Effector memory CD8-positive, alpha-beta T cell (primary cell): ENCODE measurements around the gene PLOD3.
"Not testable (repeated sequence)": the region's sequence is repeated elsewhere in the genome, so short reads cannot be mapped to it uniquely, and the experiment has no call there.

Experiments used
- ATAC-seq: fragments of 150-1000 bp; cut with Tn5 transposase; replicated peaks from 2 replicates; pipeline ENCODE4 v1.10.0; 2021; ENCODE audit warnings: mild to moderate bottlenecking, moderate library complexity
- DNase-seq, 3 experiments: peaks; one replicate each; pipeline ENCODE4 v3.0.0; 2021
- H3K27ac Mint-ChIP-seq, 2 donors: one replicate each; pipeline ENCODE4 v1.8.0; 2022; ENCODE audit warnings: mild to moderate bottlenecking in 2 of 2, mixed read lengths in 2 of 2, moderate library complexity in 2 of 2
- H3K27me3 Mint-ChIP-seq, 2 donors: one replicate each; pipeline ENCODE4 v1.8.0; 2022; ENCODE audit warnings: mixed read lengths in 2 of 2
- H3K36me3 Mint-ChIP-seq: one replicate; pipeline ENCODE4 v1.8.0; 2022; ENCODE audit warnings: mild to moderate bottlenecking, moderate library complexity, mixed read lengths; ENCODE audit not compliant: insufficient read depth
- H3K4me1 Mint-ChIP-seq, 2 donors: one replicate each; pipeline ENCODE4 v1.8.0; 2022; ENCODE audit warnings: low read depth in 2 of 2, mixed read lengths in 2 of 2
- H3K4me3 Mint-ChIP-seq, 2 donors: one replicate each; pipeline ENCODE4 v1.8.0; 2022; ENCODE audit warnings: mild to moderate bottlenecking in 2 of 2, mixed read lengths in 2 of 2, moderate library complexity in 2 of 2
- H3K9me3 Mint-ChIP-seq, 2 donors: one replicate each; pipeline ENCODE4 v1.8.0; 2022; ENCODE audit warnings: mixed read lengths in 2 of 2
- total RNA-seq, 9 experiments: gene quantifications; one replicate each; lab custom pipeline; 2026; lab: John Stamatoyannopoulos, UW

Gene PLOD3
- 18.7 to 42.0 (median 30.7) reads per million in 9 experiments for total RNA-seq

DNA sequence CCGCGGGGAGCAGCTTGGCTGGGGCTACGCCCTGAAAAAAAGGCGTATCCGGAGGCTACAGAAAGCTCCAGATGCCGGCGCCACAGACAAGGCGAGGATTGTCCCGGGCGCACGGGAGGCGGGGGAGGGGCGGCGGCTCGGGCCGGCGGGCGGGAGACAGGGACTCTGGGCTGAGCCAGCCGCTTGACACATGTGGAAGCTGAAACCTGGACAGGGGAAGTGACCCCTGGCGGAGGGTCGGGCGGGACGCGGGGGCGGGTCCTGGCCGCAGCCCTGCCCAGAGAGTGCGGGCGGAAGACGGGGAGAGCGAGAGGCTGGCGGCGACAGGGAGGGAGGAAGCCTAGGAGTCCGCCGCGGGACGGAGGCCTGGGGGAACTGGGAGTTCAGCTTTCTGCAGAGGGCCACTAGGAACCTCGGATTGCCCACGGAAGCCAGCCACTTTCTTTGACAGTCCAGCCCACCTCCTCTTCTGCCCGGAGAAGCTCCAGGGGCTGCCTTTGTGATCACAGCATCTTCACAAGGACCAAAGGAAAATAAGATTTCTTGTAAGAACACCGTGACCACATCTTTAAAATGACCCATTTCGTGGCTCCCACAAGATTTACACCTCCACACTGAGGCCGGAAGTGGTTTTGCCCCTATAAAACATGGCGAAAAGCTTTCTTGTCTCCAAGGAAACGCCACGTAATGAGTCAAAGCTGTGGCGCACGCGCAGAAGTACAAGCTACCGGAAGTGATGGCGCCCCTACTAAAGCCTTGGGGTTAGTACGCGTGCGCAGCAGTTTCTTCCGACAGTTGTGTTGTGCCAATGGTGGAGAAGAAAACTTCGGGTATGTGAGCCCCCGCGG lies at the start of gene PLOD3, which contains the start of gene ZNHIT1:
TSS of gene PLOD3 (minus strand) at position 194 of the 848 bp plus-strand sequence. CDS start 307 bp downstream, outside the sequence.
TSS of gene ZNHIT1 (plus strand) at position 778 of the 848 bp plus-strand sequence. CDS start at position 809, 31 bp downstream.
- H3K36me3 Mint-ChIP-seq = peaks cover 43% of the 10 kb centered on the region
- H3K27ac Mint-ChIP-seq = peak within 1 kb of the TSS; percentile 98
- H3K4me3 Mint-ChIP-seq = peak within 1 kb of the TSS; percentile 95
- no peaks in the 10 kb centered on the region for H3K9me3 Mint-ChIP-seq
- peaks cover 44 to 46% of the 10 kb centered on the region in 2 donors for H3K4me1 Mint-ChIP-seq
- DNase-seq (peak; percentile 93 to 96 (median 94)), ATAC-seq (peak; percentile 85)
- H3K27me3 Mint-ChIP-seq = no peaks in the 10 kb centered on the region

- Mint-ChIP-seq H3K4me1 (no peaks in the 10 kb centered on the region), H3K4me3 (no peak overlapping the region), H3K27me3 (peaks cover 40 to 42% of the 10 kb centered on the region in 2 donors), H3K27ac (no peak overlapping the region), H3K36me3 (peaks cover 4% of the 10 kb centered on the region), H3K9me3 (no peaks in the 10 kb centered on the region)
- DNase-seq (no peak), ATAC-seq (no peak)
Measured at GRCh38 chr7:101265622-101266516, 48.5 kb upstream of the PLOD3 start.

GRCh38 chr7:101264102-101264706 lies 46.8 kb upstream of the PLOD3 start:
- H3K9me3 Mint-ChIP-seq, H3K27ac Mint-ChIP-seq, H3K4me1 Mint-ChIP-seq, ATAC-seq, DNase-seq, H3K36me3 Mint-ChIP-seq, H3K4me3 Mint-ChIP-seq: not testable (repeated sequence)
- H3K27me3 Mint-ChIP-seq = peaks cover 33% of the 10 kb centered on the region in 2 donors

GRCh38 chr7:101258243-101258731 lies 40.9 kb upstream of the PLOD3 start:
- Mint-ChIP-seq H3K36me3 (no peaks in the 10 kb centered on the region), H3K27ac (no peak overlapping the region), H3K4me3 (no peak overlapping the region), H3K9me3 (no peaks in the 10 kb centered on the region), H3K27me3 (peaks cover 14 to 22% of the 10 kb centered on the region in 2 donors), H3K4me1 (no peaks in the 10 kb centered on the region)
- ATAC-seq = no peak
- DNase-seq = no peak

- Mint-ChIP-seq H3K4me3 (no peak overlapping the region), H3K27me3 (peaks cover 0 to 10% of the 10 kb centered on the region in 2 donors), H3K27ac (no peak overlapping the region), H3K36me3 (peaks cover 18% of the 10 kb centered on the region), H3K9me3 (no peaks in the 10 kb centered on the region), H3K4me1 (peaks cover 7 to 10% of the 10 kb centered on the region in 2 donors)
- DNase-seq (no peak), ATAC-seq (no peak)
Measured at GRCh38 chr7:101255796-101256195, 38.4 kb upstream of the PLOD3 start.

DNA sequence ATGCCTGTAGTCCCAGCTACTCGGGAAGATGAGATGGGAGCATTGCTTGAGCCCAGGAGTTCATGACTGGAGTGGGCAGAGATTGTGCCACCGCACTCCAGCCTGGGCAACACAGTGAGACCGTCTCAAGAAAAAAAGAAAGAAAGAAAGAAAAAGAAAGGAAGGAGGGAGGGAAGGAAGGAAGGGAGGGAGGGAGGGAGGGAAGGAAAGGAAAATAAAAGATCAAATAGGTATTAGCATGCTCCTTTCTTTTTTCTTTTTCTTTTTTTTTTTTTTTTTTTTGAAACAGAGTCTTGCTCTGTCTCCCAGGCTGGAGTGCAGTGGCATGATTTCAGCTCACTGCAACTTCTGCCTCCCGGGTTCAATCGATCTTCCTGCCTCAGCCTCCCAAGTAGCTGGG lies 35.8 kb upstream of the PLOD3 start:
- ATAC-seq, DNase-seq, H3K9me3 Mint-ChIP-seq, H3K27ac Mint-ChIP-seq: not testable (repeated sequence)
- H3K4me1 Mint-ChIP-seq = peaks cover 16 to 17% of the 10 kb centered on the region in 2 donors
- peaks cover 29% of the 10 kb centered on the region for H3K36me3 Mint-ChIP-seq
- H3K27me3 Mint-ChIP-seq = peaks cover 0 to 10% of the 10 kb centered on the region in 2 donors
- H3K4me3 Mint-ChIP-seq = peak overlapping the region; percentile 97 to 99

GRCh38 chr7:101251871-101252659 lies 34.7 kb upstream of the PLOD3 start:
- Mint-ChIP-seq H3K4me1 (peaks cover 18 to 21% of the 10 kb centered on the region in 2 donors), H3K27ac (peak overlapping the region; percentile 93 to 99), H3K27me3 (peaks cover 0 to 10% of the 10 kb centered on the region in 2 donors), H3K9me3 (no peaks in the 10 kb centered on the region), H3K36me3 (peaks cover 32% of the 10 kb centered on the region), H3K4me3 (peak overlapping the region; percentile 97 to 99)
- ATAC-seq (peak; percentile 97), DNase-seq (peak; percentile 99)

GRCh38 chr7:101250324-101250723 lies 32.9 kb upstream of the PLOD3 start:
- peaks cover 34% of the 10 kb centered on the region for H3K36me3 Mint-ChIP-seq
- no peak for DNase-seq
- H3K4me3 Mint-ChIP-seq = peak overlapping the region; percentile 97 to 99
- H3K4me1 Mint-ChIP-seq = peaks cover 23 to 26% of the 10 kb centered on the region in 2 donors
- H3K9me3 Mint-ChIP-seq = no peaks in the 10 kb centered on the region
- ATAC-seq = no peak
- H3K27me3 Mint-ChIP-seq = peaks cover 0 to 10% of the 10 kb centered on the region in 2 donors
- H3K27ac Mint-ChIP-seq = no peak overlapping the region

DNA sequence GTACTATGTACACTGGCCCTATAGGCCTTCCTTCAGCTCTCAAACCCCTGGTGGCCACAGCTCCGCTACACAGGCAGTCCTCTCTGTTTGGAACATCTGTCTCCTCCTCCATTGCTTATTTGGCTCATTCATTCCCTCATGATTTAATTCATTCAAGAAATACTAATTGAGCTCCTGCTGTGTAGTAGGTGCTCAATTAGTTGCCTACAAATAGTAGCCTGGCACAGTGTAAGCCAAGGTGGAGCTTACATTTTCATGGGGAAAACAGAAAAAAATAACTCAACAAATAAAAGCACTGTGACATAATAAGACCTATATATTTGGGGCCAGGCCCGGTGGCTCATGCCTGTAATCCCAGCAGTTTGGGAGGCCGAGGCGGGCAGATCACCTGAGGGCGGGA lies 30.9 kb upstream of the PLOD3 start:
- ATAC-seq (no peak), DNase-seq (no peak)
- H3K27me3 Mint-ChIP-seq = no peaks in the 10 kb centered on the region
- peaks cover 47% of the 10 kb centered on the region for H3K36me3 Mint-ChIP-seq
- H3K4me1 Mint-ChIP-seq = peaks cover 37 to 38% of the 10 kb centered on the region in 2 donors
- no peaks in the 10 kb centered on the region for H3K9me3 Mint-ChIP-seq
- no peak overlapping the region for H3K4me3 Mint-ChIP-seq
- H3K27ac Mint-ChIP-seq = peak overlapping the region in 1 of 2 donors; percentile 26

- peaks cover 34% of the 10 kb centered on the region for H3K36me3 Mint-ChIP-seq
- H3K27ac Mint-ChIP-seq = peak overlapping the region; percentile 91 to 99
- H3K4me1 Mint-ChIP-seq = peaks cover 24 to 35% of the 10 kb centered on the region in 2 donors
- DNase-seq (no peak), ATAC-seq (no peak)
- peak overlapping the region; percentile 91 to 93 for H3K4me3 Mint-ChIP-seq
- no peaks in the 10 kb centered on the region for H3K27me3 Mint-ChIP-seq
- no peaks in the 10 kb centered on the region for H3K9me3 Mint-ChIP-seq
Measured at GRCh38 chr7:101245147-101245668, 27.8 kb upstream of the PLOD3 start.

DNA sequence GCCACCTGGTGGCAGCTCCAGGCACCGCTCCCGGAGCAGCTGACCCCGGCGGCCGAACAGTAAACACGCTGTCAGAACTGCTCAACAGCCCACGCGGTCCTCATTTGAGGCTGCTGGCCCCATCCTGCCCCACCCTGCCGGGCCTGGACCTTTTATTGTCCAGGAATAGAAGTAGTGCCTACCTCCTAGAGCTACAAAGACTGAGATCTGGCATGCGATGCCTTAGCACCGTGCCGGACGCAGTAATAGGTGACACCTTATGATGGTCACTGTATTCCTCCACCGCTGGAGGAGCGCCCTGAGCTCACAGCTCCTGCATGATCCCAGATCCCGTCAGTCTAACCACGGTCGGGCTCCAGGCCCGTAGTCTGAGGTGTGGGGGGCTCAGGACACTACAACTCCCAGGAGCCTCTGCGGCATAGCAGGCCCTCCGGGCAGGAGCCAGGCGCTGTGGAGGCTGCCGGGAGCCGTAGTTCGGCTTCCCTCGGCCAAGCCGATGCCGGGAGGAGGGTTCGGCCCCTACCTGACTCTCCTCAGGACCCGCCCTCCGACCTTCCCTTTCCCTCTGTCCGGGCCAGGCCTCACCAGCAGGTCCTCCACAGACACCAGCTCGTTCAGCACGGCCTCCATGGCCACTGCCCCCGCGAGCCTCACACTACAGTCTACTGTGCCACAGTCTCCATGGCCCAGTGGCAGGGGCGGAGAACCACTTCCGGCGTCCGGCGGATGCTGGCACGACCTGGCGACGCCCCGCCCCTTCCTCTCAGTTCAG lies 27.2 kb upstream of the PLOD3 start, which contains the start of gene FIS1:
TSS of gene FIS1 (minus strand) at position 707 of the 772 bp plus-strand sequence. CDS start at position 630, 77 bp downstream.
- Mint-ChIP-seq H3K27me3 (no peaks in the 10 kb centered on the region), H3K27ac (peak within 1 kb of the TSS; percentile 91 to 99), H3K4me3 (peak within 1 kb of the TSS; percentile 91 to 93), H3K9me3 (no peaks in the 10 kb centered on the region), H3K4me1 (peaks cover 20 to 32% of the 10 kb centered on the region in 2 donors), H3K36me3 (peaks cover 31% of the 10 kb centered on the region)
- DNase-seq (peak; percentile 87 to 94 (median 89)), ATAC-seq (peak; percentile 93)
